ENCODE measurements around the gene DDR1. TPM values are rescaled to one million over a fixed set of nuclear protein-coding genes. Genes with fewer than 3 reads are reported as not detected.
A peak's percentile ranks its signal among the peaks of the same experiment; 100 is the strongest.

Gene DDR1
- total RNA-seq, 4 donors from 2014 or later: 25.4 to 40.4 (median 30.9) TPM

GRCh38 chr6:30877419-30878262 lies 6.7 kb upstream of the DDR1 start:
- no peak for TF ChIP-seq POLR2A (IDR thresholded peaks at IDR 0.05)
- peak; percentile 79 for TF ChIP-seq POLR2AphosphoS5 (IDR thresholded peaks at IDR 0.05)
- no peak for TF ChIP-seq EP300 (IDR thresholded peaks at IDR 0.05)
- peak in 3 of 4 experiments; percentile 92 to 97 (median 95) for TF ChIP-seq CTCF (IDR thresholded peaks at IDR 0.05)
- Histone ChIP-seq H3K4me3 (peak overlapping the region; percentile 32 to 38), H3K4me1 (peaks cover 0 to 48% (median 10%) of the 10 kb centered on the region in 3 donors), H3K36me3 (no peaks in the 10 kb centered on the region), H3K9me3 (peaks cover 0 to 2% (median 0%) of the 10 kb centered on the region in 3 donors), H3K27ac (peak overlapping the region; percentile 83 to 89 (median 86)), H3K27me3 (no peaks in the 10 kb centered on the region)
- WGBS, 2 donors (ENCODE audit: low coverage in 1 of 2): 19 to 23% methylated on average over 5 to 8 of the region's 15 CpGs
- ATAC-seq: peak; percentile 88

GRCh38 chr6:30879684-30880427 lies 4.5 kb upstream of the DDR1 start:
- Histone ChIP-seq H3K4me3 (no peak overlapping the region), H3K36me3 (no peaks in the 10 kb centered on the region), H3K27ac (no peak overlapping the region), H3K27me3 (no peaks in the 10 kb centered on the region), H3K9me3 (no peaks in the 10 kb centered on the region), H3K4me1 (peaks cover 0 to 68% (median 18%) of the 10 kb centered on the region in 3 donors)
- no peak for ATAC-seq
- TF ChIP-seq CTCF (IDR thresholded peaks at IDR 0.05): no peak
- TF ChIP-seq EP300 (IDR thresholded peaks at IDR 0.05): no peak
- TF ChIP-seq POLR2A (IDR thresholded peaks at IDR 0.05): no peak
- TF ChIP-seq POLR2AphosphoS5 (IDR thresholded peaks at IDR 0.05): no peak
- WGBS, 2 donors (ENCODE audit: low coverage in 1 of 2): 71 to 86% methylated on average over 6 to 7 of the region's 8 CpGs

- Histone ChIP-seq H3K4me3 (no peak overlapping the region), H3K36me3 (no peaks in the 10 kb centered on the region), H3K27ac (peak overlapping the region in 1 of 4 donors; percentile 96), H3K9me3 (no peaks in the 10 kb centered on the region), H3K4me1 (peaks cover 0 to 69% (median 27%) of the 10 kb centered on the region in 3 donors), H3K27me3 (no peaks in the 10 kb centered on the region)
- no peak for ATAC-seq
- TF ChIP-seq POLR2A (IDR thresholded peaks at IDR 0.05) (no peak), EP300 (IDR thresholded peaks at IDR 0.05) (no peak), CTCF (IDR thresholded peaks at IDR 0.05) (no peak)
- WGBS, 2 donors (ENCODE audit: low coverage in 1 of 2): 83 to 91% methylated on average over 3 to 5 of the region's 16 CpGs
Measured at GRCh38 chr6:30880698-30881252, 3.5 kb upstream of the DDR1 start.

- peak overlapping the region in 3 of 4 donors; percentile 90 to 96 (median 92) for H3K27ac ChIP-seq
- no peaks in the 10 kb centered on the region for H3K27me3 ChIP-seq
- WGBS, 2 donors (ENCODE audit: low coverage in 1 of 2): 62 to 70% methylated on average over 3 to 9 of the region's 14 CpGs
- no peaks in the 10 kb centered on the region for H3K9me3 ChIP-seq
- peaks cover 0 to 69% (median 33%) of the 10 kb centered on the region in 3 donors for H3K4me1 ChIP-seq
- no peak for ATAC-seq
- H3K36me3 ChIP-seq: no peaks in the 10 kb centered on the region
- H3K4me3 ChIP-seq: no peak overlapping the region
- no peak for TF ChIP-seq CTCF (IDR thresholded peaks at IDR 0.05)
- TF ChIP-seq POLR2A (IDR thresholded peaks at IDR 0.05): no peak
- TF ChIP-seq POLR2AphosphoS5 (IDR thresholded peaks at IDR 0.05): no peak
- no peak for TF ChIP-seq EP300 (IDR thresholded peaks at IDR 0.05)
Measured at GRCh38 chr6:30881392-30882203, 2.7 kb upstream of the DDR1 start.

Data from gastroesophageal sphincter (tissue), 4 donors.